ENCODE measurements around the gene STX18. TPM values are rescaled to one million over a fixed set of nuclear protein-coding genes. Genes with fewer than 3 reads are reported as not detected.

The STX18 gene
- total and polyA plus RNA-seq, 10 of the 15 experiments (the other 5 are each of a cell fraction or from before 2014, with no cell fraction given) = 8.2 to 46.6 (median 31.1) TPM

- FAIRE-seq = no peak
- ChIA-PET SMC1A (ENCODE audit: uncharacterized antibody, unreplicated experiment) (interaction anchor here (0.9 to 10.3 kb wide), 12 partner anchors 9 to 390 kb away, joined by 3 to 131 read pairs (median 8); partner anchors contain the start of gene STX18), POLR2A (no interaction called here)
These were observed 51.8 kb downstream of the STX18 start for GRCh38 chr4:4490041-4490440.

More at GRCh38 chr4:4490041-4490440, 51.8 kb downstream of the STX18 start:
- Histone ChIP-seq H4K20me1 (ENCODE audit: control insufficient read depth, insufficient read depth) (no peaks in the 10 kb centered on the region), H3K79me2 (ENCODE audit: control insufficient read depth, insufficient read depth, low read length) (peaks cover 14% of the 10 kb centered on the region), H3K4me2 (ENCODE audit: control insufficient read depth, insufficient read depth) (no peak overlapping the region), H3K9ac (ENCODE audit: control insufficient read depth, insufficient read depth, low read length) (no peak overlapping the region), H3K9me3 (replicated peaks; ENCODE audit: control insufficient read depth, insufficient read depth, low read length) (no peaks in the 10 kb centered on the region), H2AFZ (ENCODE audit: control insufficient read depth, low read depth, low read length) (no peak overlapping the region), H3K4me1 (ENCODE audit: control insufficient read depth, insufficient read depth, low read length) (peaks cover 23% of the 10 kb centered on the region; the same call in 1 of the 2 replicates), H3K27ac (ENCODE audit: control insufficient read depth, insufficient read depth) (peak overlapping the region; percentile 1; the same call in 1 of the 2 replicates), H3K4me3 (no peak overlapping the region), H3K27me3 (replicated peaks in 1 of 2; ENCODE audit: control insufficient read depth in 2 of 2, insufficient read depth in 2 of 2, low read length in 1 of 2) (no peaks in the 10 kb centered on the region), H3K36me3 (ENCODE audit: control insufficient read depth in 2 of 2, insufficient read depth in 2 of 2, low read length in 1 of 2) (no peaks in the 10 kb centered on the region)
- no peak for DNase-seq (ENCODE audit: low read depth, low spot score)
- TF ChIP-seq GATAD2B (conservative IDR thresholded peaks at IDR 0.05; ENCODE audit: low read depth) (no peak), BACH1 (IDR thresholded peaks at IDR 0.05; ENCODE audit: borderline replicate concordance) (peak; percentile 83; the same call in 1 of the 2 replicates)
- TF ChIP-seq, protein P1, sequence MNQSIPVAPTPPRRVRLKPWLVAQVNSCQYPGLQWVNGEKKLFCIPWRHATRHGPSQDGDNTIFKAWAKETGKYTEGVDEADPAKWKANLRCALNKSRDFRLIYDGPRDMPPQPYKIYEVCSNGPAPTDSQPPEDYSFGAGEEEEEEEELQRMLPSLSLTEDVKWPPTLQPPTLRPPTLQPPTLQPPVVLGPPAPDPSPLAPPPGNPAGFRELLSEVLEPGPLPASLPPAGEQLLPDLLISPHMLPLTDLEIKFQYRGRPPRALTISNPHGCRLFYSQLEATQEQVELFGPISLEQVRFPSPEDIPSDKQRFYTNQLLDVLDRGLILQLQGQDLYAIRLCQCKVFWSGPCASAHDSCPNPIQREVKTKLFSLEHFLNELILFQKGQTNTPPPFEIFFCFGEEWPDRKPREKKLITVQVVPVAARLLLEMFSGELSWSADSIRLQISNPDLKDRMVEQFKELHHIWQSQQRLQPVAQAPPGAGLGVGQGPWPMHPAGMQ (IDR thresholded peaks at IDR 0.05; ENCODE audit: borderline replicate concordance) = no peak
- CTCF ChIA-PET = interaction anchor here (1.1 to 4.8 kb wide), 12 partner anchors 12 to 390 kb away, joined by 3 to 36 read pairs (median 6); no protein-coding TSS in a partner anchor
- in situ Hi-C loops (cut with MboI) = loop anchor here (5.0 kb wide), 1 partner anchor 272 kb away; no protein-coding TSS in a partner anchor
- intact Hi-C loops (cut with micrococcal nuclease; ENCODE audit: unreplicated experiment) = no loop called here
- 79% methylated on average over 3 of the region's 3 CpGs for WGBS (ENCODE audit: insufficient coverage, insufficient replicate concordance, low lambda C conversion rate, missing lambda C conversion rate)
- ATAC-seq = 0 out of 3 replicates have a peak, but pooled peaks have one; percentile 15
- RAD21 ChIA-PET (ENCODE audit: unreplicated experiment) = interaction anchor here (0.8 to 6.1 kb wide), 7 partner anchors 9 to 387 kb away, joined by 3 to 58 read pairs (median 4); partner anchors contain the start of gene STX18
- BruUV-seq (replicated peaks) = no TSS peak
